SH-SY5Y (cell line): Measurements from ENCODE around the gene SCPEP1.

Source experiments
- GATA2 ChIP-seq: IDR thresholded peaks from 2 replicates; pipeline ENCODE4 v1.6.1; 2011; ENCODE audit warnings: mild to moderate bottlenecking, low read depth, low read length
- GATA3 ChIP-seq: IDR thresholded peaks from 2 replicates; pipeline ENCODE4 v1.6.1; 2011; ENCODE audit warnings: low read depth, mild to moderate bottlenecking, low read length, moderate library complexity

- TF ChIP-seq GATA2: no peak
- no peak for TF ChIP-seq GATA3
These were observed 1.2 kb downstream of the SCPEP1 start for GRCh38 chr17:56979091-56979480.
